Ishikawa (cell line): Measurements from ENCODE around the gene TREM2.

ENCODE experiments used
- CREB1 ChIP-seq: IDR thresholded peaks from 2 replicates; pipeline ENCODE4 v1.6.1; 2012; ENCODE audit warnings: low read depth
- MAX ChIP-seq: IDR thresholded peaks from 2 replicates; pipeline ENCODE4 v1.6.1; 2012
- NFIC ChIP-seq: IDR thresholded peaks from 2 replicates; pipeline ENCODE4 v1.6.1; 2012
- RAD21 ChIP-seq: IDR thresholded peaks from 2 replicates; pipeline ENCODE4 v1.6.1; 2012; ENCODE audit warnings: low read depth
- YY1 ChIP-seq: IDR thresholded peaks from 2 replicates; pipeline ENCODE4 v1.6.1; 2012; ENCODE audit warnings: low read depth

DNA sequence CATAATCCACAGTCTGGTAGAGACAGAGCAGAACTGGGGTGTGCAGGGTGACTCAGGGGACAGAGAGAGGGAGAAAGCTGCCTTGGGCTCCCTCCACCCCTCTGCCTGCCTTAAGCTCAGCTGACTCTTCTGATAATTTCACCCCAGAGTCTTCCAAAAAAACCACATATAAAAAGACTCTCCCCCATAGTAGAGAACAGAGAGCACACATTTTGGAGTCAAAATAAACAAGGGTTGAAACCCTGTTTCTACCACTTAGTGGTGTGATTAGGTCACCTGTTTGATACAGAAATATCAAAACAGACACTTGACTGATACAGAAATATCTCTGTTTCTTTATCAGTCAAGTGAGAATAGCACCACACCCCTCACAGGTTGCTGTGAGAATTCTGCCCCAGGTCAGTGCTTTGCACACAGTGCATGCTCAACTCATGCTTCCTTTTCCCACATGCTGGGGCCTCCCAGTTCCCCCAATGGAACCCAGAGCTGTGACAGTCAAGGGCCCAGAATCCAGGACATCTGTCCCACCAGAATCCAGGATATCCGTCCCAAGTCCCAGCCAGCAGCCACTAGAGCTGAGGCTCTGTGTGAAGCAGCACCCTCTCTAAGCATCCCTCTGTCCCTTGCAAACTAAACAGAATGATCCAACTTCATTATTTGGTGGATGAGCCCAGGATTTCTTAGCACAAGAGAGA lies 36.8 kb upstream of the TREM2 start:
- TF ChIP-seq CREB1 (no peak), RAD21 (no peak), YY1 (no peak), MAX (no peak), NFIC (no peak)
